Measurements from ENCODE around the gene CREB5.

Gene CREB5

GRCh38 chr7:28675429-28675828 lies 263.1 kb downstream of the CREB5 start:
- TF ChIP-seq REST (IDR thresholded peaks at IDR 0.05; ENCODE audit: insufficient read depth in 1 of 2, low read depth in 2 of 2, low read length in 2 of 2) (no peak), TAF1 (IDR thresholded peaks at IDR 0.05; ENCODE audit: borderline replicate concordance, insufficient read depth, low read length) (no peak), FOXP2 (optimal IDR thresholded peaks at IDR 0.05; ENCODE audit: borderline replicate concordance, extremely low read depth, extremely low read length, insufficient read depth) (no peak), POLR2AphosphoS5 (IDR thresholded peaks at IDR 0.05; ENCODE audit: low read depth, low read length) (no peak), SIN3A (IDR thresholded peaks at IDR 0.05; ENCODE audit: borderline replicate concordance, insufficient read depth, low read length) (no peak)

DNA sequence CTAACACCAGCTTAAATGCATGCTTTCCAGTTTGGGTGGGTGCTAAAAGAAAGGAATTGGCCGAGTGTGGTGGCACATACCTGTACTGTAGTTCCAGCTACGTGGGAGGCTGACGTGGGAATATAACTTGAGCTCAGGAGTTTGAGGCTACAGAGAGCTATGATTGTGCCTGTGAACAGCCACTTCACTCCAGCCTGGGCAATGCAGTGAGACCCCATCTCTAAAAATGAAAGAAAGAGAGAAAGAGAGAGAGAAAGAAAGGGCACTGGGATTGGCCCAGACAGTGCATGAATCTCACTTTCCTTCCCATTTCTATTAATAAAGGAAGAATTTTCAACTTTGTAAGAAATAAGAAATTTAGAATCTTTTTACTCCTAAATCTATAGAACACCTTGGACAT lies 265.4 kb downstream of the CREB5 start:
- TF ChIP-seq FOXP2 (optimal IDR thresholded peaks at IDR 0.05; ENCODE audit: borderline replicate concordance, extremely low read depth, extremely low read length, insufficient read depth) (no peak), REST (IDR thresholded peaks at IDR 0.05; ENCODE audit: insufficient read depth in 1 of 2, low read depth in 2 of 2, low read length in 2 of 2) (no peak), POLR2AphosphoS5 (IDR thresholded peaks at IDR 0.05; ENCODE audit: low read depth, low read length) (no peak), TAF1 (IDR thresholded peaks at IDR 0.05; ENCODE audit: borderline replicate concordance, insufficient read depth, low read length) (no peak), SIN3A (IDR thresholded peaks at IDR 0.05; ENCODE audit: borderline replicate concordance, insufficient read depth, low read length) (no peak)

GRCh38 chr7:28678431-28678965 lies 266.2 kb downstream of the CREB5 start:
- TF ChIP-seq FOXP2 (optimal IDR thresholded peaks at IDR 0.05; ENCODE audit: borderline replicate concordance, extremely low read depth, extremely low read length, insufficient read depth): no peak
- TF ChIP-seq POLR2AphosphoS5 (IDR thresholded peaks at IDR 0.05; ENCODE audit: low read depth, low read length): no peak
- no peak for TF ChIP-seq TAF1 (IDR thresholded peaks at IDR 0.05; ENCODE audit: borderline replicate concordance, insufficient read depth, low read length)
- no peak for TF ChIP-seq SIN3A (IDR thresholded peaks at IDR 0.05; ENCODE audit: borderline replicate concordance, insufficient read depth, low read length)
- no peak for TF ChIP-seq REST (IDR thresholded peaks at IDR 0.05; ENCODE audit: insufficient read depth in 1 of 2, low read depth in 2 of 2, low read length in 2 of 2)

DNA sequence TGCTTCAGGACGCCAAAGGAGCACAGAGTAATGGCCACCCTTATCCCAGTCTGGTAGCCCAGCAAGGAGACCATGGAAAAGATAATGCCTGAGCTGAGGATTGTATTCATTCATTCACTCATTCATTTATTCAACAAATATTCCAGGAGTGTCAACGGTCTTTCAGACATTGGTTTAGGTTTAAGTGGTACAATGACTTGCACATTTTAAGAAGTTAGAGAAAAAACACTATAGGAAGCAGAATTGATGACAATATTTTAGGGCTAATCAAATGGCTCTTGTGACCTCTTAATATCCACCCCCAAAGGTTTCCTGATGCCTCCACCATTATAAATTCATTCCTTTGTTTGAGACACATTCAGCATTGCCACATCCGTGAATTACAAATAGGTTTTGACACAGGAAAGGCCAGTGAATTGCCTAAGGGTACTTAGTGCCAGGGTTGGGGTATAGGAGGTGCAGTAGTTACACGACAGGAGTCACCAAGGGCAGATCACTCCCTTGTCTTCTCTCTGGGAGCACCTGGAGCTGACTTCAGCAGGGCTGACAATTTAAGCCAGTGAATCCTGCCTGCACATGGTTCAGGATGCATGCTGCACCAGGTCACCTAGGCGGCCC lies 269.5 kb downstream of the CREB5 start:
- TF ChIP-seq POLR2AphosphoS5 (IDR thresholded peaks at IDR 0.05; ENCODE audit: low read depth, low read length) (no peak), TAF1 (IDR thresholded peaks at IDR 0.05; ENCODE audit: borderline replicate concordance, insufficient read depth, low read length) (no peak)

- TF ChIP-seq FOXP2 (optimal IDR thresholded peaks at IDR 0.05; ENCODE audit: borderline replicate concordance, extremely low read depth, extremely low read length, insufficient read depth) (no peak), REST (IDR thresholded peaks at IDR 0.05; ENCODE audit: insufficient read depth in 1 of 2, low read depth in 2 of 2, low read length in 2 of 2) (no peak), TAF1 (IDR thresholded peaks at IDR 0.05; ENCODE audit: borderline replicate concordance, insufficient read depth, low read length) (no peak), SIN3A (IDR thresholded peaks at IDR 0.05; ENCODE audit: borderline replicate concordance, insufficient read depth, low read length) (no peak), POLR2AphosphoS5 (IDR thresholded peaks at IDR 0.05; ENCODE audit: low read depth, low read length) (no peak)
These were observed 270.5 kb downstream of the CREB5 start for GRCh38 chr7:28682801-28683200.
